ENCODE results near the gene PCNX2. TPM values are rescaled to one million over a fixed set of nuclear protein-coding genes. Genes with fewer than 3 reads are reported as not detected.
A peak's percentile ranks its signal among the peaks of the same experiment; 100 is the strongest.

PCNX2 gene
- total and polyA plus RNA-seq, 8 donors, result 3.0 to 34.4 (median 9.9) TPM

DNA sequence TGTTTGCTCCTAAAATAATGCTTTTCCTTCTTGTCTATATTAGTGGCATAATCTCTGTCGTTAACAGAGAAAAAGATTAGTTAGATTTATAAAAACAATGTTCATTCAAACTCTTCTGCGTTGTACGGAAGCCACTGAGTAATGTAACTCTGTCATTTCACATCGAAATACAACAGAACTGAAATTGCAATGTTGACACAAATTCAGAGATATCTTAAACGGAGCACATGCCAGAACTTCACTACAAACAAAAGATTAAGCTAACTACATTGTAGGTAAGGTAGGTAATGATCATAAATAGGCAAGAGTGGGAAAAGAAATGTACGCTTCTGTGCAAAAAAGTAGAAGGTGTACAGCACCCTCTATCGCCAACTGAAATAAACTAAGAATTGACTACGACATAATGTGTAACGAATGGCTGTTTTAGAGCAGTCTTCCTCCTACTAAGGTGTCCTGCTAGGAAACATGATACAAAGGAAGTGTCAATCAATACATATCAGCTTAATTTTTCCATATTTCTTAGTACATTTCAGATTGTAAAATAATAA lies 56.6 kb downstream of the PCNX2 start:
- TF ChIP-seq, protein P1, sequence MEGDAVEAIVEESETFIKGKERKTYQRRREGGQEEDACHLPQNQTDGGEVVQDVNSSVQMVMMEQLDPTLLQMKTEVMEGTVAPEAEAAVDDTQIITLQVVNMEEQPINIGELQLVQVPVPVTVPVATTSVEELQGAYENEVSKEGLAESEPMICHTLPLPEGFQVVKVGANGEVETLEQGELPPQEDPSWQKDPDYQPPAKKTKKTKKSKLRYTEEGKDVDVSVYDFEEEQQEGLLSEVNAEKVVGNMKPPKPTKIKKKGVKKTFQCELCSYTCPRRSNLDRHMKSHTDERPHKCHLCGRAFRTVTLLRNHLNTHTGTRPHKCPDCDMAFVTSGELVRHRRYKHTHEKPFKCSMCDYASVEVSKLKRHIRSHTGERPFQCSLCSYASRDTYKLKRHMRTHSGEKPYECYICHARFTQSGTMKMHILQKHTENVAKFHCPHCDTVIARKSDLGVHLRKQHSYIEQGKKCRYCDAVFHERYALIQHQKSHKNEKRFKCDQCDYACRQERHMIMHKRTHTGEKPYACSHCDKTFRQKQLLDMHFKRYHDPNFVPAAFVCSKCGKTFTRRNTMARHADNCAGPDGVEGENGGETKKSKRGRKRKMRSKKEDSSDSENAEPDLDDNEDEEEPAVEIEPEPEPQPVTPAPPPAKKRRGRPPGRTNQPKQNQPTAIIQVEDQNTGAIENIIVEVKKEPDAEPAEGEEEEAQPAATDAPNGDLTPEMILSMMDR (IDR thresholded peaks at IDR 0.05), result no peak
- TF ChIP-seq POLR2AphosphoS5 (IDR thresholded peaks at IDR 0.05), result no peak
- no peak for TF ChIP-seq POLR2A (IDR thresholded peaks at IDR 0.05)
- no peak for TF ChIP-seq EP300 (IDR thresholded peaks at IDR 0.05)

DNA sequence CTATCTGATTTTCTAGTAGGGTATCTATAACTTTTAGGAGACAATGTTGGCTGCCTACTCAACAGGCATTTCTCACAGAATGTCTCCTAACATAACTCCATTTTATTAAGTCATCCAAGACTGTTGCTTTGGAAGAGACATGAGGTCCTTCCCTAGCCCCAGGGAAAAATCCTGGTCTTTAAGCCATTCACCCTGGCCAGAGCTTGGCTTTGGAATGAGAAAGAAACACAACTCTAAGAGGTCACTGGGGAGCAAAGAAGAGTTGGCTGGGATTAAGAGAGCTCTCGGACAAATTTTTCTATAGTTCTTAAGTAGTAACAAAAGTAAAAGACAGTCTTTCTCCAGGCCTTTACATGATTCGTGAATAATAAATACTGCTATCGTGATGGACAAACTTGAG lies 57.9 kb downstream of the PCNX2 start:
- intact Hi-C loops (cut with DNase I; ENCODE audit: low total_unique reads), result loop anchor here (10.0 kb wide), 1 partner anchor 603 kb away; the partner anchor contains the start of gene SIPA1L2
- WGBS, 5 donors, result 66 to 87% (median 85%) methylated on average over 3 of the region's 3 CpGs
- Histone ChIP-seq H3K9me3 (no peaks in the 10 kb centered on the region), H3K27me3 (no peaks in the 10 kb centered on the region), H3K27ac (no peak overlapping the region), H3K4me3 (no peak overlapping the region), H3K36me3 (peaks cover 0 to 13% (median 2%) of the 10 kb centered on the region in 4 donors), H3K4me1 (peaks cover 4 to 23% (median 16%) of the 10 kb centered on the region in 4 donors)
- peak in 1 of 2 donors; percentile 32 for DNase-seq
- TF ChIP-seq POLR2A (IDR thresholded peaks at IDR 0.05) (no peak), POLR2AphosphoS5 (IDR thresholded peaks at IDR 0.05) (no peak), EP300 (IDR thresholded peaks at IDR 0.05) (no peak)
- TF ChIP-seq, protein P1 (IDR thresholded peaks at IDR 0.05), result no peak

More for the DNA sequence above, 56.6 kb downstream of the PCNX2 start:
- no peaks in the 10 kb centered on the region for H3K9me3 ChIP-seq
- H3K4me3 ChIP-seq, result no peak overlapping the region
- intact Hi-C loops (cut with DNase I; ENCODE audit: low total_unique reads), result loop anchor here (10.0 kb wide), 1 partner anchor 604 kb away; the partner anchor contains the start of gene SIPA1L2
- WGBS, 5 donors, result 72 to 79% (median 76%) methylated on average over 9 of the region's 9 CpGs
- peak in 1 of 2 donors; percentile 57 for DNase-seq
- H3K27ac ChIP-seq, result no peak overlapping the region
- peaks cover 15 to 36% (median 25%) of the 10 kb centered on the region in 4 donors for H3K4me1 ChIP-seq
- H3K36me3 ChIP-seq, result peaks cover 0 to 13% (median 2%) of the 10 kb centered on the region in 4 donors
- no peaks in the 10 kb centered on the region for H3K27me3 ChIP-seq

DNA sequence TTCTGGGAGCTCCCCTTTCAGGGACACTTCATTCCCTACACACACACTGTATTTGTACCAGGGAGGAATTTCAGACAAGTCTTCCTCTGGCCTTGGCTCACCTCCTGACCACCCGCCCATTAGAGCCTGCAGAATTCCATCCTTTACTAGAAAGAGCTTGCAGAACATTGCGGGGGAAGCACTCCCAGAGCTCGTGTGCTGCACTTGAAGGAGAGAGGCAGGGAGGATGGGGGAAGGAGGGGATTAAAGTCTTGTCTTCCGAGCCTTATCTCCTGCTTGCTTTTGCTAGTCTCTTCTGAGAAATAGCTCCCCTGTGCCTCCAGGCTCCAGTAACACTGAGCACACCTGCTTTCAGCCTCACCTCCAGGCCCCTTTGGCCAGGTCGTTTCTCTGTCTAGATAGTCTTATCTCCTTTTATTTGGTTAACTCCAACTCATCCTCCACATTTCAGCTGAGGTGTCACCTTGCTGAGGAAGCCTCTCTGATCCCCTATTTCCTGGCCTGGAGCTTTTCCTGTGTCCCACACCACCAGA lies 62.0 kb downstream of the PCNX2 start:
- H3K27me3 ChIP-seq, result no peaks in the 10 kb centered on the region
- no peaks in the 10 kb centered on the region for H3K4me1 ChIP-seq
- 74 to 86% (median 84%) methylated on average over 5 of the region's 5 CpGs for WGBS, 5 donors
- DNase-seq, result no peak
- no peak overlapping the region for H3K27ac ChIP-seq
- no peak overlapping the region for H3K4me3 ChIP-seq
- intact Hi-C loops (cut with DNase I; ENCODE audit: low total_unique reads), result loop anchor here (10.0 kb wide), 1 partner anchor 599 kb away; the partner anchor contains the start of gene SIPA1L2
- peaks cover 0 to 13% (median 2%) of the 10 kb centered on the region in 4 donors for H3K36me3 ChIP-seq
- no peaks in the 10 kb centered on the region for H3K9me3 ChIP-seq
- TF ChIP-seq, protein P1 (IDR thresholded peaks at IDR 0.05), result no peak
- TF ChIP-seq POLR2AphosphoS5 (IDR thresholded peaks at IDR 0.05), result no peak
- TF ChIP-seq EP300 (IDR thresholded peaks at IDR 0.05), result no peak
- TF ChIP-seq POLR2A (IDR thresholded peaks at IDR 0.05), result no peak

DNA sequence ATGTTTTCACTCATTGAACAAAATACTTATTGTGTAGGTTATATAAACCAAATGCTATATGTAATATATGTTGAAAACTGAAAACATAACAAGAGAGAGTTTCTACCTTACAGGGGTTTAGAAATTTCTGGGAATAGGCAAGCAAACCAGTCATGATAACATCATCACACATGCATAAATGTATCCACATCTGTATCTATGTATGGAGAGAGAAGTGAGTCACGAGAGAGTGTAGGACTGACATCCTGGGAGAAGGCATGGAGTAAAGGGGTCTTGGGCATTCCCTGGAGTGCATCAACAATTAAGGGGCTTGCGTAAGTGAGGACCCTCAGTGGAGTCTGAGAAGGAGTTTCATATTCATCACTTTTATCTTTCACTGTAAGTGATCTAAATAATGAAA lies 65.5 kb downstream of the PCNX2 start:
- Histone ChIP-seq H3K27me3 (no peaks in the 10 kb centered on the region), H3K4me3 (no peak overlapping the region), H3K27ac (no peak overlapping the region), H3K4me1 (no peaks in the 10 kb centered on the region), H3K9me3 (no peaks in the 10 kb centered on the region), H3K36me3 (peaks cover 0 to 7% (median 2%) of the 10 kb centered on the region in 4 donors)
- TF ChIP-seq POLR2AphosphoS5 (IDR thresholded peaks at IDR 0.05) (no peak), EP300 (IDR thresholded peaks at IDR 0.05) (no peak)
- TF ChIP-seq, protein P1 (IDR thresholded peaks at IDR 0.05), result no peak
- DNase-seq, result no peak
- 91 to 98% (median 93%) methylated on average over 2 of the region's 2 CpGs for WGBS, 5 donors
- intact Hi-C loops (cut with DNase I; ENCODE audit: low total_unique reads), result loop anchor here (10.0 kb wide), 1 partner anchor 595 kb away; the partner anchor contains the start of gene SIPA1L2

All from stomach (tissue), 9 donors.